GM18951 (cell line): Measurements from ENCODE around the gene SPATA1.

Source experiments
- POLR2A ChIP-seq: IDR thresholded peaks from 4 replicates; pipeline ENCODE4 v1.6.1; 2011; ENCODE audit warnings: mild to moderate bottlenecking; ENCODE audit not compliant: insufficient read length, insufficient read depth; ENCODE audit errors: extremely low read depth
- in situ Hi-C: fragments of 300-500 bp; cut with MboI; formaldehyde crosslinking; loops from one replicate; pipeline ENCODE4 v1.12.0; 2022; ENCODE audit warnings: low sequenced_read_pairs, mixed read lengths, inconsistent platforms; ENCODE audit not compliant: unreplicated experiment

Gene SPATA1, protein sequence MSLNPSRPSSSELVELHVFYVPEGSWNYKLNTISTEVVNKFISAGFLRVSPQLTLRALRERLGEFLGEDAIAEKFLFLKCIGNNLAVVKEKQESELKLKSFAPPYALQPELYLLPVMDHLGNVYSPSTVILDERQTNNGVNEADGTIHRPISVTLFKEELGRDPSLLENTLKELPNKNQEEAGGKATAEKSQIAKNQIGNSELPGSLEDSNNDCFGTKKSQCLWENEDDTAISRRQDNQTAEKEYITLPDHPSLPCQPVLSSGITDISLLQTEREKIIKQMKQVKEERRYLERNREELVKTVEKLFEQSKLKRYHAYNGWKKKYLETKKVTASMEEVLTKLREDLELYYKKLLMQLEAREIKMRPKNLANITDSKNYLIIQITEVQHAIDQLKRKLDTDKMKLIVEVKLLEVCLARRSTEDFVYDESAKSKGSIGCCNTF

DNA sequence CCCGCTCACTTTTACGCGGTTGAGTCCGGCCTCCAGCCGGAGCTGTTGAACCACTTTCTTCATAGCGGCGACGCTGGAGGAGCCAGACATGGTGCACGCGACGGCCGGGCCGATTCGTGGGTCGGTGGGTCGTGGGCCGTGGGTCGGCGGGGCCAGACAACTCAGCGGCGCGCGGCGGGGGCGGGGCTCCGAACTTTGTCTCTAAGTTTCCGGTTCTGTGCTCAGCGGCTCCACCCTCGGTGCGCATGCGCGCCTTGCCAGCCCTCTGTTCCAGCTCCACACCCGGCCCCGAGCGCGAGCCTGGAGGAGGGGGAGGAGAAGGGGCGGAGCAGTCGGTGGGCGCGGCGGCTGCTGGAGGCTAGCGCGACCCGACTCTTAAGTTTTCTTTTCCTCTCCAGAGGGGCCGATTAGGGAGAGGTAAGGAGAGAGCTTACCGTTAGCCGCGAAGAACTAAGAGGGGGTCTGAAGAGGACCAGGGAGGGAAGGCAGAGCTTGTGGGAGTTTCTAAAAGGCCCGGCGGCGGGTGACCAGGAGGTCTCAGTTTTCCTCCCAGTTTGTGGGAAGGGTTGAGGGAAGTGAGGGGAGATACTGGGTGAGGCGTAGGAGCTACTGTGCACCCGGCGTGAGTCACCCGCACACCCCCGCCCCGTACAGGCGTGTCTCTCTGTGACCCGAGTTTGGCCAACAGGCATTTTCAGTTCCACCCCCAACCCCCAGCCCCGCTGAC lies at the start of gene SPATA1, which contains the start of gene GNG5:
TSS of gene SPATA1 (plus strand) at position 385 of the 727 bp plus-strand sequence. CDS start 9,974 bp downstream, outside the sequence.
TSS of gene GNG5 (minus strand) at position 580 of the 727 bp plus-strand sequence. CDS start at position 90, 490 bp downstream.
- TF ChIP-seq POLR2A = peak; percentile 79
- in situ Hi-C loops = no loop called here

DNA sequence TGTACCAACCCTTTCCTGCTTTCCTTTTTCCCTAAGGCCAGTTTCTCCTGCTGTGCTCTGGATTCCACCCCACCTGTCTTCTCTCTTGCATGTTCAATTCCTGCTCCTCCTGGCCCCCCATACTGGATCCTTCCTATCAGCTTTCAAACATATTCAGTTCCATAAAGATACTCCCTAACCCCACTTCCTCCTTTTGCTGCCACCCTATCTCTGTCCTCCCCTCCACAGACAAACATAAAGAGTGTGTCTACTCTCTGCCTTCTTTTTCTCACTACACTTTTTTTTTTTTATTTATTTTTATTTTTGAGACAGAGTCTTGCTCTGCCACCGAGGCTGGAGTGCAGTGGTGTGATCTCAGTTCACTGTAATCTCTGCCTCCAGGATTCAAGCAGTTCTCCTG lies 44.1 kb upstream of the SPATA1 start:
- TF ChIP-seq POLR2A = no peak
- in situ Hi-C loops = no loop called here

DNA sequence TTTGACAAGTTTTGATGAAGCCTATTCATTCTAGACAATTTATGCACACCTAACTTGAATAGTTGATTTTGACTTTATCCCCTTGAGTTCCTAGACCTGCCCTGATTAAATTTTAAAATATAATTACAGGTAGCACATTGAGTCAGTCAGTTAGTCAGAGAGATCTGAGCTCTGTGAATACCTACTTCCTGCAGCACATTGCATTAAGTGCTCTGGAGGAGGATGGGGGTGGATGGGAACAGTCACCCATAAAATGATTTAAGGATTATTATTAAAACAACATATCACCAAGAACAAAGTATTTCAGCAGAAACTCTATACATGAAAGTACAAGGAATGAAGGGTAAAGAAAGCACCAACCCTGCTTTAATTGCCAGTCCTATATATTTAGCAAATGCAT lies 38.9 kb upstream of the SPATA1 start:
- in situ Hi-C loops = no loop called here

GRCh38 chr1:84476225-84476624 lies 30.0 kb upstream of the SPATA1 start:
- in situ Hi-C loops = no loop called here
- TF ChIP-seq POLR2A = no peak

More for the DNA sequence above, 38.9 kb upstream of the SPATA1 start:
- no peak for TF ChIP-seq POLR2A

DNA sequence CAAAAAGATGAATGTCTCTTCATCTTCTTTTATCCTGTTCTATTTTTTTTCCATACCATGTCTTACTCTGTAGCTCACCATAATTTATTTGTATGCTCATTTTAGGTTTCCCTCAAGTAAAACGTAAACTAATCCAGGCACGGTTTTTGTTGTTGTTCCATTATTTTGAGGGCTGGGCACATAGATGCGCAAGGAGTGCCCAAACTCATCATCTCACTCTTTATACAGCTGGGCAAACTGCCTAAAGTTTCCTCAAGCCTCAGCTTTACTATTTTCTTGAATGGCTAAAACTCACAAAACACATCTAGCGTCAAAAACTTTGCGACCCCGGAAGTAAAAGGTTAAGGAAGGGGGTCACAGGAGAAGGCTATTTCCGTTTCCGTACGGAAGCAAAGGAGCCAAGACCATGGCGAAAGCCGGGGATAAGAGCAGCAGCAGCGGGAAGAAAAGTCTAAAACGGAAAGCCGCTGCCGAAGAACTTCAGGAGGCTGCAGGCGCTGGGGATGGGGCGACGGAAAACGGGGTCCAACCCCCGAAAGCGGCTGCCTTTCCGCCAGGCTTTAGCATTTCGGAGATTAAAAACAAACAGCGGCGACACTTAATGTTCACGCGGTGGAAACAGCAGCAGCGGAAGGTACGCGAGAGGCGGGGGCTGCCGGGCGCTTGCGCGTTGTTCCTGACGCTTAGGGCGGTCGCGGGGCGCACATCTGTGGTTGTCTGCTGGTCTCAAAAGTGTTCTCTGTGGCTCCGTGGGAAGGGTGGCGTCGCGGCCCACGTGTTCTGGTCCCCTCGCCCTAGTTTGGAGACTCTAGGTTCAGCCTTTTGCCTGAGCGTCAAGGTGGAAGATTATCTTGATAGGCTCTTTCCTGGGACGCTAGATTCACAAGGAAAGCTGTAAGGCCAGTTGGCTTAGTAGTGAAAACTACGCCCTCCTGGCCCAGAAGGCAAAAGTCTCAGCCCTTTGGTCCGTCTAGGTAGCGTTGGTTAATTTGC lies 27.0 kb upstream of the SPATA1 start, which contains the start of gene RPF1:
TSS of gene RPF1 (plus strand) at position 391 of the 993 bp plus-strand sequence. CDS start at position 407, 16 bp downstream.
- peak; percentile 80 for TF ChIP-seq POLR2A
- in situ Hi-C loops = no loop called here

DNA sequence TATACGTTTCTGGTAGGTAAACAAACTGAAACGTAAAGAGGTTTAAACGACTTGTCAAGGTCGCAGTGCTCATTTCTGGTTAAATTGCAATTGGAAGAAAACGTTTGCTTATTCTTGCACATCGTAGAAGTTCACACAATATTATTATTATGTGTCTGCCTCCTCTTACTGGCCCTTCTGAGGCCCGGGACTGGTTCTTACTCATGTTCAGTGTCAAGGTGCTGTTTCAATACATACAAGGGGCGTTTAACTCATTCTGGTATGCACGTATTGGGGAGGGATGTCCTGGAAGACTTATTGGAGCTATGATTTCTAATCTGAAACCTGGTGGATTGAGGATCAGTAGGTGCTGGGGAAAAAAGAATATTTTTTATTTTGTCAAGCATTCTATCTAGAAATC lies 26.2 kb upstream of the SPATA1 start:
- in situ Hi-C loops = no loop called here
- TF ChIP-seq POLR2A = no peak

GRCh38 chr1:84480650-84481049 lies 25.5 kb upstream of the SPATA1 start:
- in situ Hi-C loops = no loop called here
- no peak for TF ChIP-seq POLR2A

GRCh38 chr1:84481317-84481716 lies 24.9 kb upstream of the SPATA1 start:
- no peak for TF ChIP-seq POLR2A
- in situ Hi-C loops = no loop called here

GRCh38 chr1:84488107-84488506 lies 18.1 kb upstream of the SPATA1 start:
- TF ChIP-seq POLR2A = no peak
- in situ Hi-C loops = no loop called here

DNA sequence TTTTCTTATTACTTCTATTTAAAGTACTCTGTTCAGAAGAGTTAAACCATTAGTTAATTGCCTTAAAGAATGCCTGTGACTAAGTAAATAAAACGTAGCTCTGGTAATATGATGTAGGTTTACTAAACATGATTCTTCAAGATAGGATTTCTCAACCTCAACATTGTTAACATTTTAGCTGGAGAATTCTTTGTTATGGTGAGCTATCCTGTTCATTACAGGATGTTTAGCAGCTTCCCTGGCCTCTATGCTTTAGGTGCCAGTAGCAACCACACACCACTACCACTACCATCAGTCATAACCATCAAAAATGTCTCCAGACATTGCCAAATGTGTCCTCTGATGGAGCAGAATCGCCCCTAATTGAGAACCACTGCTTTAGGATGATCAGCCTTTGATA lies 16.4 kb upstream of the SPATA1 start:
- no peak for TF ChIP-seq POLR2A
- in situ Hi-C loops = no loop called here

DNA sequence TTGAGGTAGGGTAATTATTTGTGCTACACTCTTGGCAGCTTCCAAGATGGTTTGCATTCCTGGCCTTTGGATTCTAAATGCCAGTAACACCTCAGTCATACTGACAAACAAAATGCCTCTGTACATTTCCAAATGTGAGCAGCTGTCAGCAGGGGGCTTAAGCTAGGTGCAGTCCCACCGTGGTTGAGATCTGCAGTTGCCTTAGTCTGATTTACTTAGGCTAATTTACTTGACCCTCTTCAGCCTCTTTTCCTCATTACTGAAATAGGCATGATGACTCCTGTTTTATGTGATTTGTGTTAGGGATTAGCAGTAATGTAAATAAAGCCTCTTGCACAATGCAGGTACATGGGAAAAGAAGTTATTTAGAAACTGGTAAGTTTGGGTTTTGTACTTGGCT lies 13.5 kb upstream of the SPATA1 start:
- in situ Hi-C loops = no loop called here

DNA sequence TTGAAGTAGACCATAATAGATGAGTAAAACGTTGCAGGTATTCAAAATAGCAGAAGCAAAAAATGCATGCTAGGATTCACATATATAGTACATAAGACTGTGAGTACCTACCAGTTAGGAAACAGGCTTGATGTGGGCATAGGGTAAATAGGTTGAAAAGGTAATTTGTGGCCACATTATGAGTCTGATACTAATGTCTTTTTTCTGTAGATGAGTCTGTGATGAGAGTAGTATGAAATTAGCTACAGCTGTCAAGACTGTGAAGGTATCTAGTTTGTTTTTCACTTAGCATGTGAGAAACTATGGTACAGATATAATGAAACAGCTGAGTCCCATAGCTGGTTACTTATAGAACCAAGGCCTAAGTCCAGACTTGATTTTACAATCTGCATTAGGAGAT lies 12.4 kb upstream of the SPATA1 start:
- in situ Hi-C loops = no loop called here
- TF ChIP-seq POLR2A = no peak

More for the DNA sequence above, 13.5 kb upstream of the SPATA1 start:
- no peak for TF ChIP-seq POLR2A
